Testis (tissue), 2 donors: ENCODE measurements around the gene OR56B4.

Source experiments
- CTCF ChIP-seq, 3 experiments: fragments of 450-650 bp in 2 of 3; fragments of 200-600 bp in 1 of 3; sonication (generic) in 1 of 3; IDR thresholded peaks; one replicate each; pipeline ENCODE4 v1.5.1; 2016 to 2019; ENCODE audit warnings: antibody characterized with exemption in 3 of 3, mild to moderate bottlenecking in 2 of 3, moderate library complexity in 1 of 3
- POLR2A ChIP-seq: fragments of 450-650 bp; IDR thresholded peaks from one replicate; pipeline ENCODE4 v1.6.1; 2017; ENCODE audit warnings: antibody characterized with exemption, mild to moderate bottlenecking, moderate library complexity

DNA sequence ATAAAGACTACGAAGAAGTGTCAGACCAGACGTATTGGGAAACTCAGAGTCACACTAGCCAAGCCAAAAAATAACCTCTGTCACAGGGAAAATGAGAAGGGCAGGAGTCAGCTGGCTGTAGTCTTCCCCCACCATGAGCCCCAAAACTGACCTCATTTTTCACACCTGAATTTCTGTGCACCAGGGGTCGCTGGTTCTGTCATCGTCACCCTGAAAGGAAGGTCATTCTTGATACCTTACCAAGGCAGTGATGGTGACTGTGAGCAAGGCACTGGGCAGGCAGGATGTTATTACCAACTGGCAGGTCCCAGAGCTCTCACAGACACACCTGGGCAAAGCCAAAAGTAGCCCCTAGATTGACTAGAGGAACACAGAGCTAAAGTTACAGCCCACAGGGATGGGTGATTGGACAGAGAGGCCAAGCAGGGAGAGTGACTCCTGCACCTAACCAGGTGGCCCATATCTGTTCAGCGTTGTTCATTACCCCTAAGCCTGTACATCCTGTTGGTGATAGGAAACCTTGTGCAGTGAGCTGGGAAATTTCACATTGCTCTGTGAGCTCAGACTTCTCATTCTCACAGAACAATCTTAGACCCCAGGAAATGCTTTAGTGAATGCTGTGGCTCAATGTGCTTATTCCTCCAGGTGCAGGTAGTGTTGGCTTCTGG lies 44.7 kb upstream of the OR56B4 start:
- TF ChIP-seq CTCF (IDR thresholded peaks at IDR 0.05) (no peak), POLR2A (no peak)
